GM10248 (cell line): ENCODE measurements around the gene TNRC18.
A peak's percentile ranks its signal among the peaks of the same experiment; 100 is the strongest.
"Not testable (repeated sequence)": the region's sequence is repeated elsewhere in the genome, so short reads cannot be mapped to it uniquely, and the experiment has no call there.

Experiments used
- CTCF ChIA-PET: fragments of 300-600 bp; sonication (Branson Sonifier 250); formaldehyde crosslinking; extraction: SDS; loops from one replicate; lab custom pipeline; 2021; ENCODE audit warnings: antibody characterized with exemption; lab: Yijun Ruan, JAX
- POLR2A ChIA-PET: fragments of 350-650 bp; sonication (Branson Sonifier 250); formaldehyde crosslinking; extraction: SDS; loops from one replicate; lab custom pipeline; 2020; ENCODE audit warnings: antibody characterized with exemption; lab: Yijun Ruan, JAX
- DNase-seq: peaks from one replicate; pipeline ENCODE4 v3.0.0; 2012; ENCODE audit errors: extremely low spot score
- TF ChIP-seq, protein P1 (sequence below): IDR thresholded peaks from 2 replicates; pipeline ENCODE4 v1.5.1; 2012; ENCODE audit warnings: mild to moderate bottlenecking, low read depth; ENCODE audit errors: extremely low read depth, missing control alignments, control extremely low read depth

Gene TNRC18, protein sequence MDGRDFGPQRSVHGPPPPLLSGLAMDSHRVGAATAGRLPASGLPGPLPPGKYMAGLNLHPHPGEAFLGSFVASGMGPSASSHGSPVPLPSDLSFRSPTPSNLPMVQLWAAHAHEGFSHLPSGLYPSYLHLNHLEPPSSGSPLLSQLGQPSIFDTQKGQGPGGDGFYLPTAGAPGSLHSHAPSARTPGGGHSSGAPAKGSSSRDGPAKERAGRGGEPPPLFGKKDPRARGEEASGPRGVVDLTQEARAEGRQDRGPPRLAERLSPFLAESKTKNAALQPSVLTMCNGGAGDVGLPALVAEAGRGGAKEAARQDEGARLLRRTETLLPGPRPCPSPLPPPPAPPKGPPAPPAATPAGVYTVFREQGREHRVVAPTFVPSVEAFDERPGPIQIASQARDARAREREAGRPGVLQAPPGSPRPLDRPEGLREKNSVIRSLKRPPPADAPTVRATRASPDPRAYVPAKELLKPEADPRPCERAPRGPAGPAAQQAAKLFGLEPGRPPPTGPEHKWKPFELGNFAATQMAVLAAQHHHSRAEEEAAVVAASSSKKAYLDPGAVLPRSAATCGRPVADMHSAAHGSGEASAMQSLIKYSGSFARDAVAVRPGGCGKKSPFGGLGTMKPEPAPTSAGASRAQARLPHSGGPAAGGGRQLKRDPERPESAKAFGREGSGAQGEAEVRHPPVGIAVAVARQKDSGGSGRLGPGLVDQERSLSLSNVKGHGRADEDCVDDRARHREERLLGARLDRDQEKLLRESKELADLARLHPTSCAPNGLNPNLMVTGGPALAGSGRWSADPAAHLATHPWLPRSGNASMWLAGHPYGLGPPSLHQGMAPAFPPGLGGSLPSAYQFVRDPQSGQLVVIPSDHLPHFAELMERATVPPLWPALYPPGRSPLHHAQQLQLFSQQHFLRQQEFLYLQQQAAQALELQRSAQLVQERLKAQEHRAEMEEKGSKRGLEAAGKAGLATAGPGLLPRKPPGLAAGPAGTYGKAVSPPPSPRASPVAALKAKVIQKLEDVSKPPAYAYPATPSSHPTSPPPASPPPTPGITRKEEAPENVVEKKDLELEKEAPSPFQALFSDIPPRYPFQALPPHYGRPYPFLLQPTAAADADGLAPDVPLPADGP (N-terminal part only)

DNA sequence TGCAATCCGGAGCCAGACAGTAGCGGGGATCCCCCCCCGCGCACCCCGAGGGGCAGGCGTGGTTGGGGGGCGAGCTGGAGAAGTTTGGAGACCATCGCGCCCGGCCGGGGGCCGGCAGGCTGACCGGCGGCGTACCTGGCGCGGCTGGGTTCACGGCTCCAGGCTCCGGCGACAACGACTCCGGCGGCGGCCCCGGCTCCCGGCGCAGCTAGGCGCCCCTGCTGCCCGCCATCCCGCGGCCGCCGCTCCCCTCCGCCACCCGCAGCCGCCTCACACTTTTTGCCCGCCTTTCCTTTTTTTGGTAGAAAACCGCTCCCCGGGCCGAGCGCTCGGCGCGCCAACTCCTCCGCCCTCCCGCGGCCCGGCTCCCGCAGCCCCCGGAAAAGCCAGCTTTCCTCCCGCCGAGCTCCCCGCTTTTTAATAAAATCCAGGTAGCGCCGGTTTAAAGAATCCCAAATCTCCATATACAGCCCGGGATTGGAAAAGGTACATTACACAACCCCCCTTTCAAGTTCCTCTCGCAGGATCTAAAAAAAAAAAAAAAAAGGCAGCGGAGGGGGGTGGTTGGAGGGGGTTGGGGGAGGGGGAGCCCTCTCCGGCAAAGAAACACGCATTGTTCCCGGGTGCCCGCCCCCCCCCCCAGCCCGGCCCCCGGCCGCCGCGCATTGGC lies at the start of gene TNRC18:
Gene TNRC18, minus strand, starts transcription at position 529 of the 670 bp plus-strand sequence. CDS start 2,588 bp downstream, outside the sequence.
- CTCF ChIA-PET = interaction anchor here (0.7 to 1.5 kb wide), 2 partner anchors 26 to 135 kb away, joined by 3 read pairs; no protein-coding TSS in a partner anchor
- POLR2A ChIA-PET = interaction anchor here (0.7 kb wide), 1 partner anchor 204 kb away, joined by 3 read pairs; no protein-coding TSS in a partner anchor
- DNase-seq = peak; percentile 78
- TF ChIP-seq, protein P1, sequence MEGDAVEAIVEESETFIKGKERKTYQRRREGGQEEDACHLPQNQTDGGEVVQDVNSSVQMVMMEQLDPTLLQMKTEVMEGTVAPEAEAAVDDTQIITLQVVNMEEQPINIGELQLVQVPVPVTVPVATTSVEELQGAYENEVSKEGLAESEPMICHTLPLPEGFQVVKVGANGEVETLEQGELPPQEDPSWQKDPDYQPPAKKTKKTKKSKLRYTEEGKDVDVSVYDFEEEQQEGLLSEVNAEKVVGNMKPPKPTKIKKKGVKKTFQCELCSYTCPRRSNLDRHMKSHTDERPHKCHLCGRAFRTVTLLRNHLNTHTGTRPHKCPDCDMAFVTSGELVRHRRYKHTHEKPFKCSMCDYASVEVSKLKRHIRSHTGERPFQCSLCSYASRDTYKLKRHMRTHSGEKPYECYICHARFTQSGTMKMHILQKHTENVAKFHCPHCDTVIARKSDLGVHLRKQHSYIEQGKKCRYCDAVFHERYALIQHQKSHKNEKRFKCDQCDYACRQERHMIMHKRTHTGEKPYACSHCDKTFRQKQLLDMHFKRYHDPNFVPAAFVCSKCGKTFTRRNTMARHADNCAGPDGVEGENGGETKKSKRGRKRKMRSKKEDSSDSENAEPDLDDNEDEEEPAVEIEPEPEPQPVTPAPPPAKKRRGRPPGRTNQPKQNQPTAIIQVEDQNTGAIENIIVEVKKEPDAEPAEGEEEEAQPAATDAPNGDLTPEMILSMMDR = no peak

DNA sequence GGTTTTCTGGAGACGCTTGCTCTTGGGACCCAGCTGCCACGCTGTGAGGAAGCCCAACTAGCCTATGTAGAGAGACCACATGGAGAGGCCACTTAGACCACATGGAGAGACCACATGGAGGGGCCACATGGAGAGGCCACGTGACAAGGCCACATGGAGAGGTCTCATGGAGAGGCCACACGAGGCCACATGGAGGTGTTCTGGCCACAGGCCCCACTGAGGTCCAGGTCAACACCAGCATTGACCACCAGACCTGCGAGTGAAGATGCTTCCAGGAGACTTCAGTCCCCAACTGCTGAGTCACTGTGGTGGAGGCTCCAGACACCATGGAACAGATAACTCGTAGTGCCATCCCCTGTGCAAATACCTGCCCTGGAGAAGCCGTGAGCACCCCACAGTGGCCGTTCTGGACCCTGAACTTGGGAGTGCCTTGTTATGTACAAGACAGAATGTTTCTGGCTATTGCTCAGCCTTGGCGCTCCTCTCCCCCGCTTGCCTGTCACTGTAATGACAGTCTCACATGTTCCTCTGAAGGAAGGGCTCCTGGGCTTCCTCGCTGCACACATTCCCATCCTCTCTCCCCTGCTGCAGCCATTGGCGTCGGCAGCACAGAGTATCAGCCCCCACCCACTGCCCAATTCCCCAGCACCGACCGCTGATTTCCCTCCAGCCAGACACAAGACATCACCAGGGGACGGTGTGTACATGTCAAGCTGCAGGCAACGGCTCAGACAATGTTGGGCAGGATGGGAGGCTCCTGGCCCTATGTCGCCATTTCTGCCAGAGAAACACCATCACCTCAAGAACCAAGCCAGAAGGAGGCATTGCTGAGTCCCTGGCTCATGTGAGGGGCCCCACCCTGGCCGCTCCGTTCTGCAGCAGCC lies 49.0 kb upstream of the TNRC18 start:
- DNase-seq = no peak
- ChIA-PET POLR2A (no interaction called here), CTCF (no interaction called here)
- TF ChIP-seq, protein P1 = no peak

DNA sequence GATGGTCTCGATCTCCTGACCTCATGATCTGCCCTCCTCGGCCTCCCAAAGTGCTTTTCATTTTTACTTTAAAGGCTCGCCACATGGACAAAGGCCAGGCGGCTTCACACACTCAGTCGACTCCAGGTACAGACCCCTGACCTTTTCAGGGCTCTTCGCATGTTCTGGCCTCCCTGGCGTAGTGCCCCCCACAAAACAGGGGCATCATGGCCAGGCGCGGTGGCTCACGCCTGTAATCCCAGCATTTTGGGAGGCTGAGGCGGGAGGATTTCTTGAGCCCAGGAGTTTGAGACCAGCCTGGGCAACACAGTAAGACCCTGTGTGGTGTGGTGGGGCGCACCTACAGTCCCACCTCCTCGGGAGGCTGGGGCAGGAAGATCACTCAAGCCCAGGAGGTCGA lies 48.0 kb upstream of the TNRC18 start:
- POLR2A ChIA-PET, DNase-seq, CTCF ChIA-PET: not testable (repeated sequence)

DNA sequence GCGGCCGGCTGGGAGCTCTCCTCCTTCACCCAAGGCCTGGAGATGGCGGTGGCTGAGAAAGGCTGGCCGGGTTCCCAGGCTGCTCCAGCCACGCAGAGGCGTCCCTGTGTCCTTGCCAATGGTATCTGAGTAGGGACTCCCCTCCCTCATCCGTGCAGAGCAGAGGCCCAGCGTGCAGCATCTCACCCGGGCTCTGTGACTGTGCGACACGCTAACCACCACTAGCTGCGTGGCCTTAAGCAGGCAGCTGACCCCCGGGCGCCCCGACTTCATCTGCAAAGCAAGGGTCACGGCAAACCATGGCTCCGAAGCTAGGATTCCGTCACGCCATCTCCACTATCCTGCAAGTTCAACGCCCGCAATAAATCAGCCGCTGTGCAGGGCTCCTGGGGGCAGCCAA lies 47.2 kb upstream of the TNRC18 start:
- CTCF ChIA-PET = no interaction called here
- POLR2A ChIA-PET = no interaction called here
- DNase-seq = no peak
- TF ChIP-seq, protein P1 = no peak

DNA sequence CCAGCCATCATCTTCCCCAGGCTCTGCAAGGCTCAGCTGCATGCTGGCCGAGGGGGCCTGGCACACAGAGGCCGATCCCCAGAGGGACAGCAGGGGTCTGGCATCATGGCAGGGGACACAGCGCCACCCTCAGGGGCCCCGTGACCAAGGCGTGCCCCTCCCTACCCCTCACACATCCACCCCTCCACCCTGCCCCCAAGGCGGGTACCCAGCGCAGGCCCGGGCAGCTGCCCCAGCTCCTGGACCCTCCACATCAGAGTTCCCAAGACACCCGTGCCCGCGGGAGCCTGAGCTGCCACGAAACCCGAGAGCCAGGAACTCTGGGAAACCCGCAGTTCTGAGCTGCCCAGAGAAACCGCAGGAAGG lies 46.5 kb upstream of the TNRC18 start:
- DNase-seq = no peak
- TF ChIP-seq, protein P1 = no peak
- ChIA-PET POLR2A (no interaction called here), CTCF (no interaction called here)
